Astrocyte (in vitro differentiated cells and primary cell): ENCODE measurements around the gene SRP72. TPM values are rescaled to one million over a fixed set of nuclear protein-coding genes. Genes with fewer than 3 reads are reported as not detected.
A peak's percentile ranks its signal among the peaks of the same experiment; 100 is the strongest.

ENCODE experiments used
- DNase-seq: peaks from one replicate; pipeline ENCODE4 v3.0.0-alpha.2; 2010; ENCODE audit warnings: low read depth
- FAIRE-seq: peaks from 2 replicates; lab custom pipeline; 2011; peaks lifted over from hg19 to GRCh38; lab: Jason Lieb, UNC
- H2AFZ ChIP-seq: 2 replicates; pipeline ENCODE4 v1.6.0; 2012; ENCODE audit warnings: low read depth, low read length, inconsistent platforms
- H3K27ac ChIP-seq: 2 replicates; pipeline ENCODE4 v1.5.1; 2011; ENCODE audit warnings: low read depth, low read length, inconsistent platforms
- H3K27me3 ChIP-seq: 2 replicates; pipeline ENCODE4 v1.6.0; 2011; ENCODE audit warnings: low read length, inconsistent platforms; ENCODE audit not compliant: insufficient read depth
- H3K36me3 ChIP-seq: 2 replicates; pipeline ENCODE4 v1.5.1; 2011; ENCODE audit warnings: low read length, inconsistent platforms; ENCODE audit not compliant: insufficient read depth
- H3K4me1 ChIP-seq: 2 replicates; pipeline ENCODE4 v1.5.1; 2011; ENCODE audit warnings: low read length, inconsistent platforms; ENCODE audit not compliant: insufficient read depth
- H3K4me2 ChIP-seq: 2 replicates; pipeline ENCODE4 v1.6.0; 2012; ENCODE audit warnings: low read length, inconsistent platforms
- H3K4me3 ChIP-seq: 2 replicates; pipeline ENCODE4 v1.5.1; 2011; ENCODE audit warnings: low read depth, mild to moderate bottlenecking, low read length, inconsistent platforms; ENCODE audit not compliant: insufficient read depth
- H3K79me2 ChIP-seq: 2 replicates; pipeline ENCODE4 v1.6.0; 2012; ENCODE audit warnings: mild to moderate bottlenecking, low read length, inconsistent platforms; ENCODE audit not compliant: insufficient read depth
- H3K9ac ChIP-seq: 2 replicates; pipeline ENCODE4 v1.6.0; 2012; ENCODE audit warnings: mild to moderate bottlenecking, low read length, inconsistent platforms
- H3K9me3 ChIP-seq: 2 replicates; pipeline ENCODE4 v1.5.1; 2012; ENCODE audit warnings: low read depth, mild to moderate bottlenecking, low read length, inconsistent platforms; ENCODE audit not compliant: insufficient read depth
- H4K20me1 ChIP-seq: 2 replicates; pipeline ENCODE4 v1.6.0; 2012; ENCODE audit warnings: low read length, inconsistent platforms; ENCODE audit not compliant: insufficient read depth
- H3K27ac Mint-ChIP-seq: one replicate; pipeline ENCODE4 v1.8.0; 2021; ENCODE audit warnings: mild to moderate bottlenecking, mixed read lengths; ENCODE audit not compliant: unreplicated experiment
- H3K27me3 Mint-ChIP-seq: one replicate; pipeline ENCODE4 v1.8.0; 2021; ENCODE audit warnings: low read depth, mixed read lengths; ENCODE audit not compliant: unreplicated experiment
- H3K36me3 Mint-ChIP-seq: one replicate; pipeline ENCODE4 v1.8.0; 2021; ENCODE audit warnings: low read depth, mixed read lengths; ENCODE audit not compliant: unreplicated experiment
- H3K4me1 Mint-ChIP-seq: one replicate; pipeline ENCODE4 v1.8.0; 2021; ENCODE audit warnings: low read depth, mixed read lengths; ENCODE audit not compliant: unreplicated experiment
- H3K4me3 Mint-ChIP-seq: one replicate; pipeline ENCODE4 v1.8.0; 2021; ENCODE audit warnings: mild to moderate bottlenecking, moderate library complexity, mixed read lengths; ENCODE audit not compliant: unreplicated experiment
- H3K9me3 Mint-ChIP-seq: one replicate; pipeline ENCODE4 v1.8.0; 2021; ENCODE audit warnings: mild to moderate bottlenecking, mixed read lengths; ENCODE audit not compliant: unreplicated experiment
- CTCF ChIP-seq: IDR thresholded peaks from 2 replicates; pipeline ENCODE4 v1.5.1; 2011; ENCODE audit warnings: low read depth, mild to moderate bottlenecking, inconsistent platforms, low read length, moderate library complexity; ENCODE audit not compliant: insufficient read depth
- EZH2 ChIP-seq: IDR thresholded peaks from 2 replicates; pipeline ENCODE4 v1.6.1; 2012; ENCODE audit warnings: mild to moderate bottlenecking, low read length, inconsistent platforms; ENCODE audit not compliant: insufficient read depth
- total RNA-seq: library from RNA; stranded (reverse); gene quantifications from 2 replicates; pipeline ENCODE4 v1.2.1, GENCODE V29; 2021

SRP72 gene
- total RNA-seq, 1 donor from 2014 or later = 145 TPM

- Histone ChIP-seq H3K9me3 (no peaks in the 10 kb centered on the region), H2AFZ (no peak overlapping the region), H3K4me1 (no peaks in the 10 kb centered on the region), H3K79me2 (peaks cover 86% of the 10 kb centered on the region), H4K20me1 (peaks cover 5% of the 10 kb centered on the region), H3K27ac (no peak overlapping the region), H3K4me2 (no peak overlapping the region), H3K4me3 (no peak overlapping the region), H3K9ac (no peak overlapping the region), H3K27me3 (no peaks in the 10 kb centered on the region), H3K36me3 (no peaks in the 10 kb centered on the region)
- Mint-ChIP-seq H3K36me3 (peaks cover 2% of the 10 kb centered on the region), H3K9me3 (no peaks in the 10 kb centered on the region), H3K27me3 (no peaks in the 10 kb centered on the region), H3K4me3 (no peak overlapping the region), H3K4me1 (peaks cover 3% of the 10 kb centered on the region), H3K27ac (no peak overlapping the region)
- no peak for TF ChIP-seq EZH2
- no peak for TF ChIP-seq CTCF
- no peak for FAIRE-seq
- no peak for DNase-seq
Observed at GRCh38 chr4:56427179-56427578, 40.2 kb upstream of the SRP72 start.

- Mint-ChIP-seq H3K27me3 (no peaks in the 10 kb centered on the region), H3K9me3 (no peaks in the 10 kb centered on the region), H3K36me3 (peaks cover 2% of the 10 kb centered on the region), H3K4me1 (peaks cover 3% of the 10 kb centered on the region), H3K4me3 (no peak overlapping the region), H3K27ac (no peak overlapping the region)
- FAIRE-seq = no peak
- Histone ChIP-seq H3K27ac (no peak overlapping the region), H3K9me3 (no peaks in the 10 kb centered on the region), H3K36me3 (no peaks in the 10 kb centered on the region), H3K27me3 (no peaks in the 10 kb centered on the region), H3K9ac (no peak overlapping the region), H3K4me2 (no peak overlapping the region), H3K4me3 (no peak overlapping the region), H3K4me1 (no peaks in the 10 kb centered on the region), H4K20me1 (no peaks in the 10 kb centered on the region), H2AFZ (no peak overlapping the region), H3K79me2 (peaks cover 88% of the 10 kb centered on the region)
- TF ChIP-seq EZH2 (no peak), CTCF (no peak)
- no peak for DNase-seq
Observed at GRCh38 chr4:56430203-56430602, 37.2 kb upstream of the SRP72 start.

GRCh38 chr4:56433280-56433679, 34.1 kb upstream of the SRP72 start:
- Histone ChIP-seq H4K20me1 (peaks cover 4% of the 10 kb centered on the region), H3K4me2 (peak overlapping the region; percentile 95), H2AFZ (no peak overlapping the region), H3K36me3 (no peaks in the 10 kb centered on the region), H3K9me3 (no peaks in the 10 kb centered on the region), H3K27ac (no peak overlapping the region), H3K27me3 (no peaks in the 10 kb centered on the region), H3K79me2 (peaks cover 85% of the 10 kb centered on the region), H3K9ac (no peak overlapping the region), H3K4me3 (no peak overlapping the region), H3K4me1 (peaks cover 4% of the 10 kb centered on the region)
- FAIRE-seq (no peak), DNase-seq (no peak)
- Mint-ChIP-seq H3K27me3 (no peaks in the 10 kb centered on the region), H3K4me3 (peak overlapping the region; percentile 92), H3K27ac (no peak overlapping the region), H3K4me1 (peaks cover 3% of the 10 kb centered on the region), H3K9me3 (no peaks in the 10 kb centered on the region), H3K36me3 (peaks cover 2% of the 10 kb centered on the region)
- TF ChIP-seq EZH2 = no peak
- no peak for TF ChIP-seq CTCF
